ENCODE results near the gene FBXW4.

The FBXW4 gene

DNA sequence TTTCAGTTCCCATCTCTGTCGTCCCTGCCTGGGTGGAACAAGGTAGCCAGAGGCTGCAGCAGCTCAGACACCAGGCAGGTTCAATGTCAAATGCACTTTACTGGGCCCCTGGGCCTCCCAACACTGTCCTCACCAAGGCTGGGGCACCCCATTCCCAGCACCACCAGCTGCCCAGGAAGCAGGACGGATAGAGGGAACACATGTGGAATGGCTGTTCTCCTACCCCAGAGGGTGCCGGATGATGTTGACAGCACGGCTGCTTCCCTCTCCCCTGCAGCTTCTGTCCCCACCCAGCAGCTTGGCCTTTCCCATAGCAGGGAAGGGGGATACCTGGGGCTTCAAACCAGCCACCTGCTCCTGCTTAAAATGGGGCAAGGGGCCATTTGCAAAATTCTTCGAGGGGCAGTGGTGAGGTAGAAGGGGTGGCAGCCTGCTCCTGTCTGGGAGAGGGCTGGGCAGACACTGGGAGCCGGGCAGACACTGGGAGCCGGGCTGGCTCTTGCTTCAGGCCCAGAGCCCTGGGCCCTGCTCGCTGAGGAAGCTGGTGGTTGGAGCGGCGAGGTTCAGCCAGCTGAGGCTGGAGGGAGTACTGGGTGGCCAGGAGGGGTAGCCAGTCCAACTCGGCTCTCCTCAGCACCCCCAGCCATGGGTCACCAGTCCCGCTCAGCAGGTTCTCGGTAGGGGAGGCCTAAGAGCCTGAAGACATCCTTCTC, 116.0 kb downstream of the FBXW4 start:
- no peak for DNase-seq

DNA sequence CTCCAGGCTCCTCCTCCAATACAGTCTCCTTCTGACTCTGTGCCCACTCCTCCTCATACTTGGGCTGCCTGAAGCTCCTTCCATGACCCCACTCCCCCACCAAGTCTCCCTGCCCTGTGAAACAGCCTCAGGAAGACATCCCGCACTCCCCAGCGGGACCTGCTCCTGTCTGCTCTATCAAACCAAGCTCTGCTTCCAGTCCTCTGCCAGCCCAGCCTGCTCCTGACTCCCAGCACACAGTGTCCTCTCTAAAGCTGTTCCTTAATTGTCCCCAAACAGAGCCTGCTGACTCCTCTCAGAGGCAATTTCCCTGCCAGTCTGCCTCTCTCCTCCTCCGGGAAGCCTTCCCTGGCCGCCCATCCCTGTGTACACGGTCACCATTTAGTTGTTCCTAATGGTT, 116.8 kb downstream of the FBXW4 start:
- no peak for DNase-seq

DNA sequence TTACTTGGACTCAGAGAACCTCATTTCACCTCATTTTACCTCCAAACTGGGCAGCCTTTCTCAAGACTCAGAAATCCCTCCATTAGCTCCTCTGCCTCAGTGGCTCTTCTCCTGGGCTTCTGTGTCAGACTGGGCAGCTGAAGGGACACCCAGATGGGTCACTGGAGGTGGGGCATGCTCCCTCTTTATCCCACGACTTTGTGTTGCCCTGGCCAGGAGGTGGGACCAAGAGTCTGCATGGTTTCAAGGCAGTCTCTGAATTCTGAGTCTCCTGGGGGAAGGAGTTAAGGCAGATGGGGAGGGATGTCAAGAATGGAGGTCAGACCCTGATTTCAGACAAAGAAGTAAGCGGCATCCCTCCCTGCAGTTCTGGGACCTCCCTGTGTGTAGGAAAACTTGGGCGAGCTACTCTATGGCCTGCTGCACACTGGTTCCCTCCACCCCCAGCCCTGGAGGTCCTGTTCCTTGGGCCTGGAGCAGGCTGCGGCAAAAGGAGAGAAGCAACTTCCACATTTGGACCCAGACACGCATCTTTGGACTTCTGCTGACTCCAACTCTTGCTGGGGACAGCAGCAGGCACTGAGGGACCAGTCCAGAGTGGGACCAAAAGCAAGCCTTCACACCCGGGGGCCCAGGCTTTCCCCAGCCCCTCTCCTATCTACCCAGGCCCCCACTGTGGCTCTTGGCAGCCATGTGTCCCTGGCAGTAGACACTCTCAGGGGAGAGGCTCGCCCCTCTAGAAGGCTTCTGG, 117.7 kb downstream of the FBXW4 start:
- no peak for DNase-seq

DNA sequence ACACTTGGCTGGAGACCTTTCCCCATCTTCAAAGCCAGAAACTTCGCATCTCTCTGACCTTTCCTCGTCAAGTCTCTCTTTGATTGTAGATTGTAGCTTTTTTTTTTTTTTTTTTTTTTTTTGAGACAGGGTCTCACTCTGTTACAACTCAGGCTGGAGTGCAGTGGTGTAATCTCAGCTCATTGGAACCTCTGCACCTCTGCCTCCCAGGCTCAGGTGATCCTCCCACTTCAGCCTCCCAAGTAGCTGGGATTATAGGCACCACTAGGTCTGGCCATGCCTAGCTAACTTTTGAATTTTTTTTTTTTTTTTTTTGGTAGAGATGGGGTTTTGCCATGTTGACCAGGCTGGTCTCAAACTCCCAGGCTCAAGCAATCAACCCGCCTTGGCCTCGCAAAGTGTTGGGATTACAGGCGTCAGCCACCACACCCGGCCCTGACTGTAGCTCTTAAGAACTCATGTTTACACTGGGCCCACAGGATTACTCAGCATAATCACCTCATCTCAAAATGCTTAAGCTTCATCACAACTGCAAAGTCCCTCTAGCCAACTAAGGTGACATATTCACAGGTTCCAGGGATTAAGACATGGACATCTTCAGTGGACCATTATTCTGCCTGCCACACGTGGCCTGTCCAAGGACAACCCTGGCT, 118.6 kb downstream of the FBXW4 start:
- DNase-seq, result no peak

DNA sequence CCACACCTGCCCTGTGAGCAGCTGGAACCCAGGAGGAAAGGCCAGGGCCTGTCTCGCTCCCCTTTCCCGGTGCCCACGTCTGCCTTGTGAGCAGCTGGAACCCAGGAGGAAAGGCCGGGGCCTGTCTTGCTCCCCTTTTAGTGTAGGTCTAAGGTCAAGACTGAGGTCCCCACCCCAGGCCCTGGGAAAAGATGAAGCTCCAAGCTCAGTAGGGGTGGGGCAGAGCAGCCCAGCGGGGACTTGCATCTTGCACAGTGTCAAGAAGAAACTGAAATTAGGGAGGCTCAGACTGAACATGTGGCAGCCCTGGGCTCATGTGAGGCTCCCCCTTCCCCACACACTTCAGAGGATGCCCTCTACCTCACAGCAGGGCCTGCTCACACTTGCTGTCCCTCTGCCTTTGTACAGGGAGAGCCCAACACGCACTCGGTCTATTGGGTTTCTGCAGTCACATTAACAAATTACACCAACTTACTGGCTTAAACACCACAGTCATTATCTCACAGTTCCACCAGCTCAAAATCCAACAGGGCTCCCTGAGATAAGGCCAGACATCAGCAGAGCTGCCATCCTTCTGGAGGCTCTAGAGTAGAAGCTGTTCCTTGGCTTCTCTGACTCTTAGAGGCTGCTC, 119.3 kb downstream of the FBXW4 start:
- DNase-seq, result no peak

DNA sequence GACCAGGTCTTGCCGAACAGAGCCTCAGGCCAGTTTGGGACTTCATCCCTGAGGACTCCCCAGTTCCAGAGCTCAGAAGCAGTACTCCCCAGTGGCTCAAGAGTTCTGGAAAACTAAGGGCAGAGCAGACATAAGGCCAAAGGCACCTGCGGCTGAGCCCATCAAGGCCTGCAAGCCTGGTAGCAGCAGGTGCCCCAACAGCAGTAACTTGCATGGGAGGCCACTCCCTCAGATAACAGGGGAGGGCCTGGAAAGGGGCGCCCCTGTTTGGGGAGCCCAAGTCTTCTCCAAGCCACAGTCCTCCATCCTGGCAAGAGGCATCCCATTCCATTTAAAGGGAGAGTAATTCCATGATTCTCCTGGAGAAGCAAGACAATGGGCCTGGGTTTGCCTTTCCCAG, 119.9 kb downstream of the FBXW4 start:
- no peak for DNase-seq

DNA sequence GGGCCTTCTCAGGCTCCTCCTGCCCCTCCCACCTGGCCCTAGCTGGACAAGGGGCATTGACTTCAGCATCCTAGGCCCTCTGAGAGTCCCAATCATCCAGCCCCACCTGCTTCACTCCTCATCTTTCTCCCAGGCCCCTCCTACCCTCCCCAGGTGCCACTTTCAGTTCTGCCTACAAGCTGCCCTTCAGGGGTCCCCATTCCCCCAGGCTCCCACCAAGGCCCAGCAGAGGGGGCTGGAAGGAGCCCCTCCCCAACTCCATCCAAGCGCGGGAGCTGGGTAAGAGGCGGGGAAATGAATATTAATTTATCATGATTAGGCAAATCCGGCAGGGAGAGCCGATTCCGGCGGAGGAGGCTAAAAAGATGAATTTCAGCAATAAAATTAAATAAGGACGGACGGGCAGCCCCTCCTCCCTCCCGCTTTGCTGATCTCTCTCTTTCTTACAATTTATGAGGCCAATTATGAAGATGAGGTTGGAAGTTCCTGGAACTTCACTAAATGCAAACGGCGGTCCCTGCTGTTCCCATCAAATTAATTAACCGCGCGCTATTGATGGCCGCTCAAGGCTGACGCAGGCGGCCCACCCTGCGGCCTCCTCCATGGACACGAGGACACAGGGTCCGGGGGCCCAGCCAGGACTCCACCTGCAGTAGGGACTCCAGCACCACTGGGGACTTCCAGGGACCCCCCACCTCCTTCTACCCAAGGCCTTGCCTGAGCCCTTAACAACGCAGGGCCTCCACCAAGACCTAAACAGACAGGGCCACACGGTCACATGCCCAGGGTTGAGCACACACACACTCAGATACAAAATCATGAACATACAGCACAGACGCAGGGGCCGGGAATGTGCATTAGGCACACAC, 120.9 kb downstream of the FBXW4 start:
- no peak for DNase-seq

DNA sequence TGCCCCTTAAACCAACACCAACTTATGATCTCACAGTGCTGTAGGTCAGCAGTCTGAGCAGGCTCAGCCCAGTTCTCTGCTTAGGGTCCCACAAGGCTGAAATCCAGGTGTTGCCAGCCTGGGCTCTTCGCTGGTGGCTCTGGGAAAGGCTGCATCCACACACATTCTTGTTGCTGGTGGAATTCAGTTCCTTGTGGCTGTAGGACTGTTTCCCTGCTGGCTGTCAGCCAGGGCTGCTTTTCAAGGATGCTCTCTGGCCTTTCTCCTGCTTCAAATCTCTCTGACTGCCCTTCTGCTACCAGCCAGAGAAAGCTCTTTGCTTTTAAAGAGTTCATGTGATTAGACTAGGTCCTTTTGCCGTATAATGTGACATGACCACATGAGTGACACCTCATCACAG, 122.2 kb downstream of the FBXW4 start:
- no peak for DNase-seq

DNA sequence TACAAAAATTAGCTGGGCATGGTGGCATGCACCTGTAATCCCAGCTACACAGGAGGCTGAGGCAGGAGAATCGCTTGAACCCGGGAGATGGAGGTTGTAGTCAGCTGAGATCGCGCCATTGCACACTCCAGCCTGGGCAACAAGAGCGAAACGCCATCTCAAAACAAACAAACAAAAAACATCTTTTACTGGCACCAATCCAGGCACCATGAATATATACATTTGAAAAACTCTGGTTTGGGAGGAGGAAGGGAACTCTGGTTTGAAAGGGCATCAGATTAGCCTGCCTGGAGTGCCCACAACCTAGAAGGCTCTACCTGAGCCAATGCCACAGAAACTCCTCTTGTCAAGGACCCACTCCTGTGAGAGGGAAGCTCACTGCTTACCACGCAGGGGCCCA, 122.8 kb downstream of the FBXW4 start:
- no peak for DNase-seq

DNA sequence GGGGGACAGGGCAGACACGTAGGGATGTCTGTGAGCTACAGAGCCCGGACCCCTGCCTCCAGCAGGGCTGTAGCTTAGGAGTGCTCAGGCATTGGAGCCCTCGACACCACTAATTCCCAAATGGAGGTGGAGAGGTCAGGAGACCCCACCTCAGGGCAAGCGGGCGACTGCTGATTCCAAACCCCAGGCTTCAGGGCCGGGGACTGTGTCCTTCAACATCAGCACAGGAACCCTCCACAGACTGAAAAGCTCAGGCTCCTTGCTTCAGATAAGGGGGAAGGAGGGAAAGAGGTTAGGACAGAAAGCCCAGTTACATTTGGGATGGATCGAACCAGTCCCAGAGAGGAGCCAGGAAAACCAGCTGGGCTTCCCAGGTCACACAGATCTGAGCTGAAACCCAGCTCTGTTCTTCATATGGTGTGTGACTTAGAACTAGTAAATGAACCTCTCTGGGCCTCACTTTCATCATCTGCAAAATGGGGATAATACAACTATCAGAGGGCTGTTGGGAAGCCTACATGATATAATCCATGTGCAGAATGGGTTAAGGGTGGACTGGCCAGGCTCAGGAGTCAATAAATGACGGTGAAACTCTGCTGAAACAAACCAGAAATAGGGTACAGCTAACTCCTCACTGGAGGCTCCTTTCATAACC, 123.6 kb downstream of the FBXW4 start:
- DNase-seq, result no peak

DNA sequence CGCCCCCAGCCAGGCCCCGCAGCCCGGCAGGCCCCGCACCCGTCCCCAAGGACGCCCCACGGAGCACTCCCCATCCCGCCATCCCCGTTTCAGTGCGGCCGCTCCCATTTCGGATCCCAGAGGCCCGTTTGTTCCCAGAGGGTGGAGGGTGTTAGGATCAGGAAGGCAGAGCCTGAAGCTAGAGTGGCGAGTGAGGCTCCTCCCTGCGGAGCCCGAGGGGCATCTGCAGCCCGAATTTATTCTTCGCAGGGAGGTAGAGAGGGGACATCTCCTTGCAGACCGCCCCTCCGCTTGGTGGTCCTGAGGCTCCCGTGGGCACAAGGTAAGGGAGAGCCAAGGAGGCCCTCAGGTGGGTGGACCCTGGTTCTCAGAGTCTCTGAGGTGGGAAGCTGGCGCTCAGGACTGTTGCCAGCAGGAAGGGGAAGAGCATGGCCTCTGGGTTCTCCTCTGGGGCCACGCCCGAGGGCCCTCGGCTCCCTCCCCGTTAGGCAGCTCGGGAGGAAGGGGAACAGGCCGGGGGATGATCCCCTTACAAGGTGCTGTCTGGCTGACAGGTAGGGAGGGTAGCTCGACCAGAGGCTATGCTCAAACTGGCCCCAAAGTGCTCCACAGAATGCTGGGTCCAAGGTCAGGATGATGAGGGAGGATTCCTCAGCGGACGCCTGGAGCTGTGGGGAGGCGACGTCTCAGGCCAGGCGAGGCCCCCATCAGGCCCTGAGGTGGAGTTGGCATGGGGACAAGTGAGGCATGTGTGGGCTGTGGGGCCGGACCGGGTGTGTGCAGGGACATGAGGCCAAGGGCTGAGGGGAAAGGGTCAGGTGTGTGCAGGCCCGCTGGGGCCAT, 124.3 kb downstream of the FBXW4 start:
- DNase-seq, result no peak

DNA sequence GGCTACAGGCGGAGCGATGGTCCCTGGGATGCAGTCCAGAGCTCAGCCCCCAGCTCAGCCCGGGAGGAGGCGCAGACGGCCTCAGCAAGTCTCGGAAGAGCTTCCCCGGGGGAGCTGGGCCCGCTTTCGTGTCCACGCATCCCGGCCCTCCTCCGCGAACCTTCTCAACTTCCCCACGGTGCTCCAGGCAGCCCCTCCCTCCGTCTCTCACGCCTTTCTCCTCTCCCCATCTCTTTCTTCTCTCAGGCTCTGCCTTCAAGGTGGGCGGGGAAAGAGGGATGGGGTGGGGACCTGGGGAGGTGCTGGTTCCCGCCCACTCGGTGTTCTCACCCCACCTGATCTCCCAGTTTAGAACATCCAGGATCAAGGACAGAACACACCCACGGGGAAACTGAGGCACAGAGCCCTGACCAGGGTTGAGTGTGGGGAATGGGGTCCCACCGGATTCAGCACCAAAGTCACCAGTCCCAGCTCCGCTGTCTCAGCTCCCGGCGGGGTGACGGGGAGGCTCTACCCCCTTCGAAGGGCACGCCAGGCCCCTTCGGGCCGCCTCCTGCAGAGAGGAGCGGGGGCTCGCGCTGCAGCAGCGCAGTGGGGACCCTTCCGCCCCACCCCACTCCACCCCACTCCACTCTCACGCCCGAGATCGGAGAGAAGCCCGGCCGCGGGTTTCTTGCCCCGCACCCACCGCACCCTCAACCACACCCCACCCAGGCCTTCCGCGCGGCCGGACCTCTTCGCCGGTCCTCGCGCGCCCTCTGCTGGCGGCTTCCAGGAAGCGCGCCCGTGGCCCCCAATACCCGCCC, 125.1 kb downstream of the FBXW4 start:
- peak; percentile 71 for DNase-seq

DNA sequence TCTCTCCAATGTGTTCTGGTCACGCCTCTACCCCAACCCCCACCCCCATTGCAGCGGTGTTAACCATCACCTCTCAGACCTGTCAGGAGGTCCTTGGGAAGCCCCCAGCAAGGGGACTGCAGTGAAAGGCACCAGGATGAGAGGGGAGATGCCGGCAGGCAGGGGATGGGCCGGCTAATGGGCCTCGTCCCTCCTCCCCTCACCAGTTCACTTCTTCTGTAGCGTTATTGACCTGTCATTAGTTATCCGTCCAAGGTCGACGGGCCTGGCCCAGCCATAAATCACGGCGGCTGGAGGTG, 125.7 kb downstream of the FBXW4 start:
- DNase-seq, result no peak

DNA sequence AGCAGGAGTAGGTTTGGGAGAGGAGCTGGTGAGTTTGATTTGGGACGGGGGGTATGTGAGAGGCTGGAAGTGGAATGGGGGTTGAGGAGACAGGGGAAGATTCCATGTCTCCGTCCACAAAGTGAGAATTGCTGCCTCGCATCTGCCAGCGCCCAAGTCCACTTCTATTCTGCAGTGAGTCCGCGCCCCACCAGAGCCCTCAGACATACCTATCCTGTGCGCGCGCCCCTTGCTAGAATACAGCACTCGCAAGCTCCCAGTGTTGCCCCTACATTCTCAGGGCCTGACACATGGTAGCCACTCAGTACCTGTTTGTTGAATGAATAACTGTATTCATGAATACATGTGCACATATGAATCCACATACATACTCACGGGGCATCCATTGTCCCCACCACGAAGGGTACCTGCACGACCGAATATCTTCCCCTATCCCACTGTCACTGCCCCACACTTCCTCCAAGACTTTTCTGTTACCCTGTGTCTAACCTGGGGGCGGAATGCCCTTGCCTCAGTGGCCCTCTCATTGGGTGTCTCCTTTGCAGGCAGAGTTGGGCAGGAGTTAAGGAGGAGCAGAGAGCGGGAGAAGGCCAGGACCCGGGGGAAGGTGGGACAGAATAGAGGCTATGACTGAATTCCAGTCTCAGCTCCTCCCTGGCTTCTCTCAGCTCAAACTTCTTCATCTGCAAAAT, 126.8 kb downstream of the FBXW4 start:
- no peak for DNase-seq

DNA sequence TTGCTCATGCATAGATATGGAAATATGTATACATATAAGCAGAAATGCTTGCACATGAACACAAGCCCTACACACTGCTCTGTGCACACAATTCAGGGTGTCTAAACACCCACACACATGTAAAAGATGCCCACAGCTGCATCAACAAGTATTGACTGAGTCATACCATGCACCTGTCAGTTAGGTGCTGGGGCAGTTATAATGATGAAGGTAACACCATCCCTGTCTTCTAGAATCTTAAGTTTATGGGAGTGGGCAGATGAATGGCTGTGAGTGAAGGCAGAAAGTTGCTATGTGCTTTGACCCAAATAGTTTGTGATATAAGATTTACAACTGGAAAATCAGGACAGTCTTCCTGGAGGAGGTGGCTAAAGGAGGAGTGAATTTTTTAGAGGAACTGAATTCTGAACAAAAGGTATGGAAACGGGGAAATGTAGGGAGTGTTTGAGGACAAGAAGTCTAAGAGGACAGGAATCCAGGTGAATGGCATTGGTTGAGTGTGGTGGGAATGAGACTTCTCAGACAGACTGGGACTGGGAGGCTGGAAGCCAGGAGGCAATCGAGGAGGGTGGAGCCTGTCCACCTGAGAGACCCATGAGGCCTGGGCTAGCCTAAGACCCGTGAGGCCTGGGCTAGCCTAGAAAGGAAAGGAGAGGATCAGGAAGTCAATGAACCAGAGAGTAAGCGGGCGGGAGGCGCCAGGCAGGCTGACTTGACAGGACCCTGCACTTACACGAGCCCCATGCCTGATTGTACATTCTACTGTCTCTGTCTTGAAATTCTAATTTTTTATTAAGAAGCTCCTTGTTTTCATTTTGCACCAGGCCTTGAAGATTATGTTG, 127.6 kb downstream of the FBXW4 start:
- DNase-seq, result no peak

DNA sequence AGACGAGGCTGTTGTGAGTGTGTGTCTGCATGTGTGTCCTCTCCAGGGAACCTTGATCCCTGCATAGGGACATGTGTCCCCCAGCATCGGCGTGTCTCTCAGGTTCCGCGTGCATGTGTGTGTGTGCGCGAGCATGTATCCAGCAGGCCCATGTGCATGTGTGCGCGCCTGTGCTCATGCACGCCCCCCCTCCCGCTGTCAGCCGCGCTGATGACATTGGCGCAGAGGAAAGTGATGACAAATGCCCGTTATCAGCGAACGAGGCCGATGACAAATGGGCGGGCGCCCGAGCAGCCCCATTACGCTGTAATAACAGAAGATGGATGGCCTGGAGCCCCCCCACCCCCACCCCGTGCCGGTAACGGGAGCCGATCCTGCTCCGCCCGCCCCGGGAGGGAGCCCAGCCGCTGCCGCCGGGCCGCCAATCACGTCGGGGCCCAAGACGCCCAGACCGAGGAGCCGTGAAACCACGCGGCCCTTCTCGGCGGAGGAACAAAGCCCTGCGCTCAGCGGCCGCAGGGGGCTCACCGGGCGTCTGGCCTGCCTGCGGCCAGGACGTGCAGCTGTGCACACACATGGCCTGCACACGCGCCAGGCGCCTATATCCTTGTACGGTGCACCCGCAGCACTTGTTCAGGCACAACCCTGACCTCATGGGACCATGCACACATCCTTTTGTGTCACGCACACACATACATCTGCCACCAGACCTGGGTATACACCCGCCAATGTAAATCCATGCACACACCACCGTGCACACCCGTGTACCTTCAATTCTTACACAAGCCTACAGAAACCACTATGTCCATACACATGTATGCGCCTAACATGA, 128.4 kb downstream of the FBXW4 start:
- DNase-seq, result no peak

DNA sequence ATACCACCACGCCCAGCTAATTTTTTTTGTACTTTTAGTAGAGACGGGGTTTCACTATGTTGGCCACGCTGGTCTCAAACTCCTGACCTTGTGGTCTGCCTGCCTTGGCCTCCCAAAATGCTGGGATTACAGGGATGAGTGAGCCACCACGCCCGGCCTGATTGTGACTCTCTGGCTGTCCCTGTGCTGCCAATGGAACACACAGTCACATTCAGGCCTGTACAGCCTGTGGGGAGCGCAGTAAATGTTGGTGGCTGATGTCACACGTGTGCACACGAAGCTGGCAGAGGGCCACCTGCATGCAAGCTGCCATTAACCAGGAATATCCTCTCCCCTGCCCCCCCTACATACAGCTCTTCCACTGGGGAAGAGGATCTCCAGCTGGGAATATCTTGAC, 129.0 kb downstream of the FBXW4 start:
- no peak for DNase-seq

DNA sequence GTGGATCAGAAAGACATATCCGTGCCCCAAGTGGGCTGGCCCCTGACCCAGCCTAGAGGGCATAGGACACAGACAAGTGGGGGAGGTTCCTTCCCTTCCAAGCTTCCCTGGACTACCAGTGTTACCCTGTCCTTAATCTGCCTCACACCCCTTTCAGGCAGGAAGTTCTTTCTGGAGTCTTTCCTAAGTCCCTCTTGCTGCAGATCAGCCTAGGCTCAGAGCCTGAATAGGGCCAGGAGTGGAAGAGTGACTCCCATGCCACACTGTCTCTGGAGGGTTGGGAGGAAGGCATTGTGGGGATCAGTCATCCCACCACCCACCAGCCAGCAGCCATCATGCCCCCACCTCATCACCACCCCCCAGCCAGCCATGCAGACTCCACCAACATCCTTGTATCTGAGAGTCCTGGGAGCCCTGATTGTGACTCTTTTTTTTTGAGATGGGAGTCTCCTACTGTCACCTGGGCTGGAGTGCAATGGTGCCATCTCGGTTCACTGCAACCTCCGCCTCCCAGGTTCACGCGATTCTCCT, 129.5 kb downstream of the FBXW4 start:
- no peak for DNase-seq
